ENCODE measurements around the gene SLX9.

- no peak for TF ChIP-seq CTCF (optimal IDR thresholded peaks at IDR 0.05 in 1 of 3, IDR thresholded peaks at IDR 0.05 in 1 of 3, conservative IDR thresholded peaks at IDR 0.05 in 1 of 3; ENCODE audit: extremely low read depth in 1 of 3, insufficient read depth in 2 of 3, low read length in 3 of 3)
- peak; percentile 3 for TF ChIP-seq EZH2 (IDR thresholded peaks at IDR 0.05; ENCODE audit: low read length)
Observed at GRCh38 chr21:44989943-44990780, 50.3 kb downstream of the SLX9 start.

Data from keratinocyte (primary cell).